A673 (cell line): ENCODE results near the gene AARS2. TPM values are rescaled to one million over a fixed set of nuclear protein-coding genes. Genes with fewer than 3 reads are reported as not detected.

Source experiments
- BruUV-seq: library from RNA; stranded (reverse); fragments of 400-500 nt; replicated peaks from 2 replicates; lab custom pipeline; 2021; lab: Mats Ljungman, UMichigan
- CTCF ChIA-PET: fragments of 300-600 bp; sonication (Branson Sonifier 250); formaldehyde crosslinking; loops from one replicate; lab custom pipeline; 2022; ENCODE audit warnings: antibody characterized with exemption; lab: Charles Lee
- POLR2A ChIA-PET: fragments of 300-600 bp; sonication (Branson Sonifier 250); formaldehyde crosslinking; loops from one replicate; lab custom pipeline; 2022; ENCODE audit warnings: antibody characterized with exemption; ENCODE audit not compliant: low non-redundant PET; lab: Charles Lee
- DNase-seq: peaks from one replicate; pipeline ENCODE4 v3.0.0-alpha.2; 2015; ENCODE audit warnings: low spot score
- H3K27ac ChIP-seq: fragments of 200-600 bp; sonication (generic); 2 replicates; pipeline ENCODE4 v1.5.1; 2016; ENCODE audit warnings: mixed run types, low read depth, mild to moderate bottlenecking, mixed read lengths, antibody characterized with exemption, low read length; ENCODE audit not compliant: poor library complexity, severe bottlenecking
- H3K27me3 ChIP-seq: fragments of 200-600 bp; sonication (generic); replicated peaks from 2 replicates; pipeline ENCODE4 v1.6.1; 2017; ENCODE audit warnings: mixed run types, low read depth, mild to moderate bottlenecking, mixed read lengths, antibody characterized with exemption, low read length; ENCODE audit not compliant: insufficient read depth, poor library complexity
- H3K36me3 ChIP-seq: fragments of 200-600 bp; sonication (generic); 2 replicates; pipeline ENCODE4 v1.6.1; 2016; ENCODE audit warnings: mixed run types, mild to moderate bottlenecking, mixed read lengths, antibody characterized with exemption, low read length; ENCODE audit not compliant: insufficient read depth, poor library complexity, severe bottlenecking
- H3K4me1 ChIP-seq: fragments of 200-600 bp; sonication (generic); 2 replicates; pipeline ENCODE4 v1.6.1; 2017; ENCODE audit warnings: mixed run types, mild to moderate bottlenecking, mixed read lengths, antibody characterized with exemption, low read length; ENCODE audit not compliant: insufficient read depth, poor library complexity, severe bottlenecking
- H3K4me3 ChIP-seq: fragments of 200-600 bp; sonication (generic); 2 replicates; pipeline ENCODE4 v1.5.1; 2016; ENCODE audit warnings: low read depth, mixed run types, mild to moderate bottlenecking, mixed read lengths, low read length; ENCODE audit not compliant: poor library complexity, severe bottlenecking
- H3K9me3 ChIP-seq: fragments of 200-600 bp; sonication (generic); 2 replicates; pipeline ENCODE4 v1.6.1; 2016; ENCODE audit warnings: mixed run types, low read depth, mild to moderate bottlenecking, mixed read lengths, antibody characterized with exemption, low read length; ENCODE audit not compliant: poor library complexity, severe bottlenecking
- EZH2 ChIP-seq: fragments of 200-600 bp; sonication (generic); IDR thresholded peaks from 2 replicates; pipeline ENCODE4 v1.6.1; 2017; ENCODE audit warnings: borderline replicate concordance, low read depth, mild to moderate bottlenecking, mixed read lengths, antibody characterized with exemption, low read length; ENCODE audit not compliant: poor library complexity, severe bottlenecking
- intact Hi-C: fragments of 100-400 bp; cut with micrococcal nuclease; formaldehyde crosslinking; loops from one replicate; pipeline ENCODE4 v1.10.0; 2022; ENCODE audit not compliant: unreplicated experiment
- total RNA-seq: library from RNA; stranded (reverse); gene quantifications from 2 replicates; pipeline ENCODE4 v1.2.3, GENCODE V29; 2021
- TF ChIP-seq, protein P1 (sequence below): fragments of 300-800, 200-600 bp; sonication (generic); conservative IDR thresholded peaks from 2 replicates; pipeline ENCODE4 v1.5.1; 2017; ENCODE audit warnings: low read depth, mild to moderate bottlenecking, antibody characterized with exemption, low read length, moderate library complexity, mixed read lengths

The AARS2 gene
- total RNA-seq, 1 experiment from 2014 or later: 25.0 TPM

DNA sequence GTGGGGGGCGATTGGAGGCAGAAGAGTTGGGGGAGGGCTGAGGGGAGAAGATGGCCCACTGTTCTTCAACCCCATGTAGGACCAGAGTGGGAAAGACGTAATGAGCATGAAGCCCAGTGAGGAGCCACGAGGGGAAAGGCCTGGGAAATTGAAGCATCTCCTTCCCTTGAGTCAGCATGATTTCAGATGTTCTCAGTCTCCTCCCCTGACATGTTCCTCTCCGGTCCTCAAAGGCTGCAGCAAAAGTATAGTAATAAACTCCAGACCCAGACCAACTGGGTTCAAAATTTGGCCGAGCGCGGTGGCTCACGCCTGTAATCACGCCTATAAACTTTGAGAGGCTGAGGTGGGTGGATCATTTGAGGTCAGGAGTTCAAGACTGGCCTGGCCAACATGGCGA is 45.9 kb downstream of the AARS2 start:
- H3K36me3 ChIP-seq: no peaks in the 10 kb centered on the region
- DNase-seq: no peak
- no peak overlapping the region for H3K27ac ChIP-seq
- POLR2A ChIA-PET: interaction anchor here (0.7 kb wide), 1 partner anchor 12 kb away, joined by 8 read pairs; no protein-coding TSS in a partner anchor
- H3K4me1 ChIP-seq: peaks cover 25% of the 10 kb centered on the region
- no peaks in the 10 kb centered on the region for H3K27me3 ChIP-seq
- no TSS peak for BruUV-seq
- H3K9me3 ChIP-seq: no peaks in the 10 kb centered on the region
- TF ChIP-seq EZH2: no peak
- TF ChIP-seq, protein P1, sequence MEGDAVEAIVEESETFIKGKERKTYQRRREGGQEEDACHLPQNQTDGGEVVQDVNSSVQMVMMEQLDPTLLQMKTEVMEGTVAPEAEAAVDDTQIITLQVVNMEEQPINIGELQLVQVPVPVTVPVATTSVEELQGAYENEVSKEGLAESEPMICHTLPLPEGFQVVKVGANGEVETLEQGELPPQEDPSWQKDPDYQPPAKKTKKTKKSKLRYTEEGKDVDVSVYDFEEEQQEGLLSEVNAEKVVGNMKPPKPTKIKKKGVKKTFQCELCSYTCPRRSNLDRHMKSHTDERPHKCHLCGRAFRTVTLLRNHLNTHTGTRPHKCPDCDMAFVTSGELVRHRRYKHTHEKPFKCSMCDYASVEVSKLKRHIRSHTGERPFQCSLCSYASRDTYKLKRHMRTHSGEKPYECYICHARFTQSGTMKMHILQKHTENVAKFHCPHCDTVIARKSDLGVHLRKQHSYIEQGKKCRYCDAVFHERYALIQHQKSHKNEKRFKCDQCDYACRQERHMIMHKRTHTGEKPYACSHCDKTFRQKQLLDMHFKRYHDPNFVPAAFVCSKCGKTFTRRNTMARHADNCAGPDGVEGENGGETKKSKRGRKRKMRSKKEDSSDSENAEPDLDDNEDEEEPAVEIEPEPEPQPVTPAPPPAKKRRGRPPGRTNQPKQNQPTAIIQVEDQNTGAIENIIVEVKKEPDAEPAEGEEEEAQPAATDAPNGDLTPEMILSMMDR: no peak
- intact Hi-C loops: loop anchor here (5.0 kb wide), 1 partner anchor 190 kb away; no protein-coding TSS in a partner anchor
- CTCF ChIA-PET: interaction anchor here (0.6 to 0.7 kb wide), 2 partner anchors 20 to 21 kb away, joined by 4 read pairs; partner anchors contain the start of gene HSP90AB1
- H3K4me3 ChIP-seq: no peak overlapping the region

DNA sequence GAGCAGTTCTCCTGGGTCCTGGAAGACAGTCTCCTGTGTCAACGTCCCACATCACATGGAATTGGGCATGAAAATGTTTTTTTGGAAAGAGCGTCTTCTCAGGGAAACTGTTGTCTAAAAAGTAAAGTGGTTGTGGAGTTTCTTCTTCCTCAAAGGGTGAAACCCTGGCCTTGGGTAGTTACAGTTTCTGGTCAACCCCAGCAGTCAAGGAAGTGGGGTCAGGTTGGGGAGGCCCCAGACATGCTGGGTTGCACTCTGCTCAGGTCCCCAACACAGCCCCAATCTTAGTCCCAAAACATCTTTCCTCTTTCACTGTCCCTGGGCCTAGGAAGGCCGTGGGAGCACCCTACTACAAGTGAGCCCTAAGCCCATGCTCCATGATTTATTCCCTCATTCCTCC is 46.8 kb downstream of the AARS2 start:
- DNase-seq: no peak

DNA sequence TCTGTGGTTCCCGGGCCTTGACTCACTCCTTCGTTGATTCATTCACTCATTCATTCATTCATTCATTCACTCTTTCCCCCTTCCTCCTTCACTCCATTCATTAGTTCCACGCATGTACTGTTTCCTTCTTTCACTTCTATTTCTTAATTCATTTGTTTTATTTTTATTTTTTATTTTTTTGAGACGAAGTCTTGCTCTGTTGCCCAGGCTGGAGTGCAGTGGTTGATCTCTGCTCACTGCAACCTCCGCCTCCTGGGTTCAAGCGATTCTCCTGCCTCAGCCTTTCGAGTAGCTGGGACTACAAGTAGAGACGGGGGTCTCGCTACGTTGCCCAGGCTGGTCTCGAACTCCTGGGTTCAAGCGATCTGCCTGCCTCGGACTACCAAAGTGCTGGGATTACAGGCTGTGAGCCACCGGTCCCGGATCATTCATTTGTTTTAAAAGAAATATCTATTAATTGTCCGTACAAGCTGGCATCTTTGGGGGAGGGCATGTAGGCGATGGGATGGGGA is 47.4 kb downstream of the AARS2 start:
- POLR2A ChIA-PET: no interaction called here
- Histone ChIP-seq H3K27ac (peak overlapping the region; percentile 79), H3K9me3 (no peaks in the 10 kb centered on the region), H3K27me3 (no peaks in the 10 kb centered on the region), H3K4me3 (peak overlapping the region; percentile 94), H3K4me1 (peaks cover 25% of the 10 kb centered on the region), H3K36me3 (no peaks in the 10 kb centered on the region)
- intact Hi-C loops: loop anchor here (5.0 kb wide), 1 partner anchor 192 kb away; no protein-coding TSS in a partner anchor
- BruUV-seq: no TSS peak
- no peak for DNase-seq
- TF ChIP-seq EZH2: no peak
- TF ChIP-seq, protein P1: no peak
- CTCF ChIA-PET: no interaction called here

More for the DNA sequence above, 46.8 kb downstream of the AARS2 start:
- Histone ChIP-seq H3K4me3 (no peak overlapping the region), H3K27ac (no peak overlapping the region), H3K36me3 (no peaks in the 10 kb centered on the region), H3K9me3 (no peaks in the 10 kb centered on the region), H3K27me3 (no peaks in the 10 kb centered on the region), H3K4me1 (peaks cover 25% of the 10 kb centered on the region)
- intact Hi-C loops: loop anchor here (5.0 kb wide), 1 partner anchor 191 kb away; no protein-coding TSS in a partner anchor
- ChIA-PET CTCF (interaction anchor here (0.6 to 0.7 kb wide), 2 partner anchors 19 to 20 kb away, joined by 4 read pairs; partner anchors contain the start of gene HSP90AB1), POLR2A (no interaction called here)
- no TSS peak for BruUV-seq
- TF ChIP-seq EZH2: no peak
- TF ChIP-seq, protein P1: no peak
